CD4-positive, alpha-beta memory T cell (primary cell): ENCODE data around the gene MAPK12. TPM values are rescaled to one million over a fixed set of nuclear protein-coding genes. Genes with fewer than 3 reads are reported as not detected.

Source experiments
- CTCF ChIA-PET: fragments of 350-600 bp; sonication (Branson Sonifier 250); formaldehyde crosslinking; loops from one replicate; lab custom pipeline; 2021; ENCODE audit warnings: inconsistent platforms; ENCODE audit not compliant: partially characterized antibody; lab: Charles Lee
- POLR2A ChIA-PET: fragments of 350-600 bp; sonication (Branson Sonifier 250); formaldehyde crosslinking; loops from one replicate; lab custom pipeline; 2021; ENCODE audit not compliant: partially characterized antibody; lab: Charles Lee
- DNase-seq, 5 donors: peaks; one replicate each; pipeline versions ENCODE4 v3.0.0 to v3.0.0-alpha.2; 2020 to 2022; ENCODE audit warnings: mixed read lengths in 1 of 5
- H3K27ac ChIP-seq: one replicate; pipeline ENCODE4 v1.7.0; 2013; ENCODE audit warnings: low read depth, low read length
- H3K27me3 ChIP-seq: 2 replicates; pipeline ENCODE4 v1.7.0; 2013; ENCODE audit warnings: mild to moderate bottlenecking, low read length, moderate library complexity; ENCODE audit not compliant: insufficient read depth
- H3K36me3 ChIP-seq: 2 replicates; pipeline ENCODE4 v1.7.0; 2013; ENCODE audit warnings: mild to moderate bottlenecking, low read length, moderate library complexity; ENCODE audit not compliant: insufficient read depth
- H3K4me1 ChIP-seq: 2 replicates; pipeline ENCODE4 v1.7.0; 2013; ENCODE audit warnings: mild to moderate bottlenecking, low read length, moderate library complexity; ENCODE audit not compliant: insufficient read depth
- H3K4me3 ChIP-seq, 2 donors: one replicate each; pipeline ENCODE4 v1.7.0; 2013; ENCODE audit warnings: low read length in 2 of 2, mild to moderate bottlenecking in 1 of 2
- H3K9me3 ChIP-seq, 2 donors: one replicate each; pipeline ENCODE4 v1.7.0; 2013; ENCODE audit warnings: low read length in 2 of 2, control low read depth in 1 of 2; ENCODE audit not compliant: control insufficient read depth in 1 of 2
- H3K27ac Mint-ChIP-seq, 7 donors: one replicate each; pipeline ENCODE4 v1.8.0; 2020 to 2021; ENCODE audit warnings: mixed read lengths in 7 of 7, mild to moderate bottlenecking in 6 of 7, inconsistent platforms in 3 of 7, moderate library complexity in 3 of 7
- H3K27me3 Mint-ChIP-seq, 2 donors: one replicate each; pipeline ENCODE4 v1.8.0; 2020 to 2021; ENCODE audit warnings: mixed read lengths in 2 of 2
- H3K36me3 Mint-ChIP-seq, 2 donors: one replicate each; pipeline ENCODE4 v1.8.0; 2020 to 2021; ENCODE audit warnings: mixed read lengths in 2 of 2, inconsistent platforms in 1 of 2, mild to moderate bottlenecking in 1 of 2
- H3K4me1 Mint-ChIP-seq, 4 donors: one replicate each; pipeline ENCODE4 v1.8.0; 2020 to 2021; ENCODE audit warnings: mixed read lengths in 4 of 4, mild to moderate bottlenecking in 1 of 4
- H3K4me3 Mint-ChIP-seq, 8 donors: one replicate each; pipeline ENCODE4 v1.8.0; 2020 to 2021; ENCODE audit warnings: mixed read lengths in 8 of 8, mild to moderate bottlenecking in 7 of 8, moderate library complexity in 6 of 8, inconsistent platforms in 3 of 8
- H3K9me3 Mint-ChIP-seq, 8 donors: one replicate each; pipeline ENCODE4 v1.8.0; 2020 to 2021; ENCODE audit warnings: mixed read lengths in 8 of 8, mild to moderate bottlenecking in 5 of 8, inconsistent platforms in 3 of 8, moderate library complexity in 1 of 8
- intact Hi-C: fragments of 100-400 bp; cut with micrococcal nuclease; formaldehyde crosslinking; loops from one replicate; pipeline ENCODE4 v1.15.1; 2023
- polyA plus RNA-seq, 2 donors: library from polyadenylated mRNA; unstranded; fragments of 300-500 nt; fragmentation: Illumina TruSeq; gene quantifications; one replicate each; pipeline ENCODE4 v1.2.3, GENCODE V29; 2021
- total RNA-seq, 2 experiments: library from RNA; stranded (reverse); gene quantifications; one replicate each; pipeline ENCODE4 v1.2.3, GENCODE V29; 2021

Gene MAPK12
- total and polyA plus RNA-seq, 4 experiments from 2014 or later, result 0.05 to 2.9 (median 2.9) TPM; not detected in 1

DNA sequence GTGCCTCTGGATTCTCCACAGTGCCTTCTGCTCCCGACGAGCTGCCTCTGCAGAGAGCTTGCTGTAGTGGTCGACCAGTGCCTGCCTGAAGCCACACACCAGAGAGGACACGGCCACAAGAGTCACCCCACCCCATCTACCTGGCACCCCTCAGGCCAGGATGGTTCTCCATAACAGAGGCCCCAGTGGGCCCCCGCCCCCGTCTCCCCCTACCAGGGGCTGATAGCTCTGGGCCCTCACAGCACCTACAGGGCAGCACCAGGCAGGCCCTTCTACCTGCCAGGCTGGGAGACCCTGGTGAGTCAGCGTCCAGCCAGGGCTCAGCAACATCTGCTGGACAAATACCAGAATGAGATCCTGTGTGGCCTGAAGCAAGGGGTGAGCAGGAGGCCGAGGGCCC, 39.0 kb downstream of the MAPK12 start:
- H3K36me3 Mint-ChIP-seq, result peaks cover 10 to 55% of the 10 kb centered on the region in 2 donors
- Histone ChIP-seq H3K4me1 (no peaks in the 10 kb centered on the region), H3K36me3 (peaks cover 48% of the 10 kb centered on the region), H3K27ac (no peak overlapping the region), H3K27me3 (no peaks in the 10 kb centered on the region), H3K9me3 (no peaks in the 10 kb centered on the region), H3K4me3 (no peak overlapping the region)
- DNase-seq, result no peak
- H3K4me1 Mint-ChIP-seq, result peaks cover 0 to 3% (median under 1%) of the 10 kb centered on the region in 4 donors
- no peaks in the 10 kb centered on the region for H3K27me3 Mint-ChIP-seq
- POLR2A ChIA-PET, result no interaction called here
- no peak overlapping the region for H3K4me3 Mint-ChIP-seq
- intact Hi-C loops, result no loop called here
- CTCF ChIA-PET, result no interaction called here
- peaks cover 0 to 3% (median 0%) of the 10 kb centered on the region in 8 donors for H3K9me3 Mint-ChIP-seq
- no peak overlapping the region for H3K27ac Mint-ChIP-seq

DNA sequence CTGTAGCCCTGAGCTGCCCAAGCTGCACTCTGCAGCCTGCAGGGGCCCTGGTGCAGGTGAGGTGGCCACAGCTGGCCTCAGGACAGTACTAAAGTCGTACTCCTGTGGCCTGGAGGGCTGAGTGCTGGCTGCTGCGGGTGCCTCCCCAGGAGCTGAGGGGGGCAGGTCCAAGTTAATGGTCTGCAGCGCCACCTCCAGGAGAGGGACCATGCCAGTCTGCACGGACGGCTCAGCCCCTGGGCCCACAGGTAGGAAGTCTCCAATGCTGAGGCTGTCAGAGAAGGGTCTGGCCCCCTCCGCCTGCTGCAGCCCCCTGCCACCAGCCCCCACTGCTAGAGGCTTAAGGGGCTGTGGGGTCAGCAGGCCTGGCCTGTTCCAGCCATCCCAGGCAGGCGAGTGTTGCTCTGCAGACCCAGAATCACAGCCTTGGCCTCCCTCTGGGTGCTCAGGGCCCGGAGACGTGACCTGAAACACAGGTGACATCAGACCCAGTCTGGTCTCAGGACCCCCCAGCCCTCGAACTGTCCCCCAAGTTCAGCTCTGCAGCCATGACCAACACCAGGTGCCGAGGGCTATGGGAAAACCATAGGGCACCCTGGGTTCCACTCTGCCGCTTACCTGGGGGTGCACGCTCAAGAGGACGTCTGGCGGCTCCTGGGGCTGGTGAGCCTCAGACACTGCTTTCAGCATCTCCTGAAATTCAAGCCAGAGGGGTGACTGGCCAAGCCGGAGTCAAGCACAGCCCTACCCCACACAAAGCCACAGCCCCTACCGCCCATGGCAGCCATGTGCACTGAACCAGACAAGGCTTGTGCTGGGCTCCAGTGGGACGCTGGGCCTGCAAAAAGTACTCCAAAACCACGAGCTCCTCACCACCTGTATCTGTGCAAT, 39.8 kb downstream of the MAPK12 start:
- Mint-ChIP-seq H3K27me3 (no peaks in the 10 kb centered on the region), H3K27ac (no peak overlapping the region), H3K36me3 (peaks cover 13 to 52% of the 10 kb centered on the region in 2 donors), H3K4me1 (peaks cover 0 to 3% (median under 1%) of the 10 kb centered on the region in 4 donors), H3K4me3 (no peak overlapping the region), H3K9me3 (peaks cover 0 to 3% (median 0%) of the 10 kb centered on the region in 8 donors)
- H3K36me3 ChIP-seq, result peaks cover 52% of the 10 kb centered on the region
- no peaks in the 10 kb centered on the region for H3K4me1 ChIP-seq
- H3K27me3 ChIP-seq, result no peaks in the 10 kb centered on the region
- intact Hi-C loops, result no loop called here
- POLR2A ChIA-PET, result no interaction called here
- CTCF ChIA-PET, result no interaction called here
- no peaks in the 10 kb centered on the region for H3K9me3 ChIP-seq
- peak in 1 of 5 donors; percentile 28 for DNase-seq
- no peak overlapping the region for H3K4me3 ChIP-seq
- no peak overlapping the region for H3K27ac ChIP-seq

DNA sequence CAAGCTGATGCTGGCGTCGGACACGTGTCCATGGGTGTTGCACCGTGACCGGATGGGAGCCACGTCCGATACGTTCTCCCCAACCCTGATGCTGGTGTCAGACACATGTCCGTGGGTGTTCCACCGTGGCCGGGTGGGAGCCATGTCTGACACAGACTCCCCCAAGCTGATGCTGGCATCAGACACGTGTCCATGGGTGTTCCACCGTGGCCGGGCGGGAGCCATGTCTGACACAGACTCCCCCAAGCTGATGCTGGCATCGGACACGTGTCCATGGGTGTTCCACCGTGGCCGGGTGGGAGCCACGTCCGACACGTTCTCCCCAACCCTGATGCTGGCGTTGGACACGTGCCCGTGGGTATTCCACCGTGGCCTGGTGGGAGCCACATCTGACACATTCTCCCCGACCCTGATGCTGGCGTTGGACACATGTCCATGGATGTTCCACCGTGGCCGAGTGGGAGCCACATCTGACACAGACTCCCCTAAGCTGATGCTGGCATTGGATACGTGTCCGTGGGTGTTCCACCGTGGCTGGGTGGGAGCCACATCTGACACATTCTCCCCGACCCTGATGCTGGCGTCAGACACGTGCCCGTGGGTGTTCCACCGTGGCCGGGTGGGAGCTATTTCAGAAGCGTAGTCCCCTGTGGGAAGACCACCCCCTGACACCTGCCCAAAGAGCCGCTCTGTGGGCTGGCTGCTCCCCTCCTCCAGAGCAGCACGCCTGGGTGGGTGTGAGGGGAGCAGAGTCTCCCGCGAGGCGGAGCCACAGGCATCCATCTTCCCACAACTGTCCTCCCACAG, 40.7 kb downstream of the MAPK12 start:
- Histone ChIP-seq H3K27me3 (no peaks in the 10 kb centered on the region), H3K27ac (no peak overlapping the region), H3K36me3 (peaks cover 55% of the 10 kb centered on the region), H3K4me3 (no peak overlapping the region), H3K4me1 (no peaks in the 10 kb centered on the region), H3K9me3 (no peaks in the 10 kb centered on the region)
- no peak overlapping the region for H3K4me3 Mint-ChIP-seq
- peak overlapping the region in 1 of 7 donors; percentile 41 for H3K27ac Mint-ChIP-seq
- H3K27me3 Mint-ChIP-seq, result no peaks in the 10 kb centered on the region
- peaks cover 0 to 3% (median 0%) of the 10 kb centered on the region in 8 donors for H3K9me3 Mint-ChIP-seq
- POLR2A ChIA-PET, result no interaction called here
- no peak for DNase-seq
- intact Hi-C loops, result no loop called here
- peaks cover 0 to 3% (median under 1%) of the 10 kb centered on the region in 4 donors for H3K4me1 Mint-ChIP-seq
- CTCF ChIA-PET, result no interaction called here
- peaks cover 17 to 53% of the 10 kb centered on the region in 2 donors for H3K36me3 Mint-ChIP-seq

DNA sequence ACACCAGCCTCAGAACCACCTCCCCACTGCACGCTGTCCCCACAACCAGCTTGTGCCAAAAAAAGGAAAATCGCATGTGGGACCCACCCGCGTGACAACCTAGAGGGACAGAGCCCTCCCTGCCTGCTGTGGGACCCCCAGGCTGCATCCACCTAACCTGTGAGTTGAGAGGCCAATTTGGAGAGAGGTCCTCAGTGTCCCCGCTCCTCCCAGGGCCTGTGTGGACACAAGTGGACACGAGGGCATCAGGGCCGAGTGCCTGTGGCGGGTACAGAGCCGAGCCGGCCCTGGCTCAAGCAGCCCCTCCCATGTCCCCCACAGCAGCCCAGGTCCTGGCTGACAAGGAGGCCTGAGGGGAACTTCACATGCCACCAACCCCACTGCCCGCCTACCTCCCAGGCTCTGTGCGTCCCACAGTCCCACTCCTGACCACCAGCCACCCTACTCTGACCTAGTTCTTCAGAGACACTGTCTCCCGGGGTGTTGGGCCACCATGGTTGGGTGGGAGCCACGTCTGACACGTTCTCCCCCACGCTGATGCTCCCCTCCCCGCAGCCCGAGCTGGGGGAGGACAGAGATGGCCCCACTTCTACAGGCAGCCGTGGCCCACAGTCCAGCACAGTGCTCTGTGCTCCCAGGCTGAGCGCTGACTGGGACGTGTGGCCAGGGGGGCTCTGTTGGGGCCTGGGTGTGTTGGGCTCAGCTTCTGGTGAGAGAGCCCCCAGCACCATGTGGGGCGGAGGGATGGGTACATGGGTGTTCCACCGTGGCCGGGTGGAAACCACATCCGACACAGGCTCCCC, 41.5 kb downstream of the MAPK12 start:
- H3K9me3 Mint-ChIP-seq, result peaks cover 0 to 3% (median 0%) of the 10 kb centered on the region in 8 donors
- Histone ChIP-seq H3K4me1 (no peaks in the 10 kb centered on the region), H3K36me3 (peaks cover 53% of the 10 kb centered on the region), H3K9me3 (no peaks in the 10 kb centered on the region), H3K27me3 (no peaks in the 10 kb centered on the region), H3K27ac (no peak overlapping the region), H3K4me3 (no peak overlapping the region)
- no peak overlapping the region for H3K4me3 Mint-ChIP-seq
- no peak overlapping the region for H3K27ac Mint-ChIP-seq
- no peaks in the 10 kb centered on the region for H3K27me3 Mint-ChIP-seq
- peaks cover 16 to 55% of the 10 kb centered on the region in 2 donors for H3K36me3 Mint-ChIP-seq
- peaks cover 0 to 4% (median 2%) of the 10 kb centered on the region in 4 donors for H3K4me1 Mint-ChIP-seq
- ChIA-PET CTCF (no interaction called here), POLR2A (no interaction called here)
- intact Hi-C loops, result no loop called here
- no peak for DNase-seq

DNA sequence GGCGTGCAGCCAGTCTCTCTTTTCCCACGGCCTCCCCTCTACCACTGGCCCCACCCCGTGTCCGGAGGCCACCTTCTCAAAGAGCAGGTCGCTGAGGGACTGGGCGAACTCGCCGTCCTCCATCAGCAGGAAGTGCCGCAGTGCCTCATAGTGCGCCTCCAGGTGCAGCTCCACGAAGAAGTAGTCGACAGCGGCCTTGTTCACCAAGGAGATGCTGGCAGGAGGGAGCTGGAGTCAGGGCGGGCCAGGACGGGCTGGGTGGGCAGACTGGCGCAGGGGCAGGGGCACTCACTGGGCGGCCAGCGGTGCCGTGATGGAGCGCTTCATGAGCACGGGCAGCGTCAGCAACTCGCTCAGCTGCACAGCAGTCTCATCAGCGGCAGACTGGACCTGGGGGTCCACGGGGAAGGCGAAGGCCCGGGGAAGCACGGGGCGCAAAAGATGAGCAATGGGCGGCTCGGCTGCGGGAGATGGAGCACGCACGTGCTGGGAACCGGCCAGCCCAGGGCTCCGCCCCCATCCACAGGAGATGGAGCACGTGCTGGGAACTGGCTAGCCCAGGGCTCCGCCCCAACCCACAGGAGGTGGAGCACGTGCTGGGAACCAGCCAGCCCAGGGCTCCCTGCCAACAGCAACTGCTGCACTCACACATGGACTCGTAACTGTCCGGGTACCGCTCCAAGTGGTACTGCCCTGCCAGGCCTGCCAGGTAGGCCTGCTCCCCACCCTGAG, 42.3 kb downstream of the MAPK12 start:
- Mint-ChIP-seq H3K4me1 (peaks cover 3 to 9% (median 5%) of the 10 kb centered on the region in 4 donors), H3K9me3 (peaks cover 0 to 3% (median 0%) of the 10 kb centered on the region in 8 donors), H3K27ac (no peak overlapping the region), H3K4me3 (peak overlapping the region in 1 of 8 donors; percentile 39), H3K36me3 (peaks cover 21 to 56% of the 10 kb centered on the region in 2 donors), H3K27me3 (no peaks in the 10 kb centered on the region)
- H3K9me3 ChIP-seq, result no peaks in the 10 kb centered on the region
- H3K36me3 ChIP-seq, result peaks cover 54% of the 10 kb centered on the region
- CTCF ChIA-PET, result no interaction called here
- intact Hi-C loops, result no loop called here
- no peaks in the 10 kb centered on the region for H3K4me1 ChIP-seq
- no peaks in the 10 kb centered on the region for H3K27me3 ChIP-seq
- H3K27ac ChIP-seq, result no peak overlapping the region
- no peak for DNase-seq
- POLR2A ChIA-PET, result interaction anchor here (0.8 to 1.2 kb wide), 2 partner anchors 9 to 29 kb away, joined by 3 read pairs; no protein-coding TSS in a partner anchor
- H3K4me3 ChIP-seq, result no peak overlapping the region

DNA sequence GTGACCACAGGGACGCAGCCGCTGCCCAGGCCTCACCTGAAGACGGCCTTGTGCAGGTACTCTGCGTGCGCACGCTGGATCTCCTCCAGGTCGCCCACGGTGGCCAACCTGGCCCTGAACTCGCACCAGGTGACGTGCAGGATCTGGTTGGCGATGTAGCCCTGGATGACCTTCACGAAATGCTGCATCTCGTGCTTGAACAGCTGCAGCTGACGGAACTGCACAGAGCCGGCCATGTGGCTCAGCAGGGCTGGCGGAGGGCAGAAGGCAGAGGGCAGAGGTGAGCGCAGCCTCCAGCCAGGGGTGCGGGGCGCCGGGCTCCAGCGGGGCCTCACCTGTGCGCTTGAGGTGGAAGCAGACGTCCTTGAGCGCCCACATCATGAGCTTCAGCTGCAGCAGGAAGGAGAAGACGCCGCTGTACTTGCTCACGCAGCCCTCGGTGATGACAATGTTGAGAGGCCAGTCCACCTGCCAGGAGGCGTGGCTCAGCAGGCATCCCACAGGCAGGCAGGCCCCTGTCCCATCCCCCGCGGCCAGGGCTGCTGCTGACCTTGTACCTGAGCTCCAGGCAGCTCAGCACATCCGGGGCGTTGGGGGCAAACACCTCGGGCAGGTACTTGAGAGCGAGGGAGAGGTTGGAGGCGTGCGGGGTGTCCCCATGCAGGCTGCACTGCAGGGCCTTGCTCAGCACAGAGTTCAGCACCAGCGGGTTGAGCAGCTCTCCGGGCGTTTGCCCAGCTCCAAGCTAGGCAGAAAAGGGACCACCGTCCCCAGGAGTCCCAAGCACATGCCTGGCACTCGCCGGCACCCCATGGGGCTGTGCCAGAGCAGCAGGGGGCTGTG, 43.1 kb downstream of the MAPK12 start:
- Mint-ChIP-seq H3K4me1 (peaks cover 3 to 12% (median 5%) of the 10 kb centered on the region in 4 donors), H3K9me3 (peaks cover 0 to 3% (median 0%) of the 10 kb centered on the region in 8 donors), H3K27me3 (no peaks in the 10 kb centered on the region), H3K27ac (no peak overlapping the region), H3K4me3 (no peak overlapping the region), H3K36me3 (peaks cover 22 to 56% of the 10 kb centered on the region in 2 donors)
- Histone ChIP-seq H3K4me3 (no peak overlapping the region), H3K27me3 (no peaks in the 10 kb centered on the region), H3K36me3 (peaks cover 49% of the 10 kb centered on the region), H3K4me1 (no peaks in the 10 kb centered on the region), H3K27ac (no peak overlapping the region), H3K9me3 (no peaks in the 10 kb centered on the region)
- CTCF ChIA-PET, result no interaction called here
- intact Hi-C loops, result no loop called here
- POLR2A ChIA-PET, result interaction anchor here (0.8 to 1.2 kb wide), 2 partner anchors 10 to 28 kb away, joined by 3 read pairs; no protein-coding TSS in a partner anchor
- DNase-seq, result peak in 1 of 5 donors; percentile 40
